ENCODE data around the gene ABCB8. TPM values are rescaled to one million over a fixed set of nuclear protein-coding genes. Genes with fewer than 3 reads are reported as not detected.

The ABCB8 gene
- total and polyA plus RNA-seq, 9 of the 15 experiments (the other 6 are each of a cell fraction or from before 2014, with no cell fraction given), result 7.6 to 106 (median 36.3) TPM

DNA sequence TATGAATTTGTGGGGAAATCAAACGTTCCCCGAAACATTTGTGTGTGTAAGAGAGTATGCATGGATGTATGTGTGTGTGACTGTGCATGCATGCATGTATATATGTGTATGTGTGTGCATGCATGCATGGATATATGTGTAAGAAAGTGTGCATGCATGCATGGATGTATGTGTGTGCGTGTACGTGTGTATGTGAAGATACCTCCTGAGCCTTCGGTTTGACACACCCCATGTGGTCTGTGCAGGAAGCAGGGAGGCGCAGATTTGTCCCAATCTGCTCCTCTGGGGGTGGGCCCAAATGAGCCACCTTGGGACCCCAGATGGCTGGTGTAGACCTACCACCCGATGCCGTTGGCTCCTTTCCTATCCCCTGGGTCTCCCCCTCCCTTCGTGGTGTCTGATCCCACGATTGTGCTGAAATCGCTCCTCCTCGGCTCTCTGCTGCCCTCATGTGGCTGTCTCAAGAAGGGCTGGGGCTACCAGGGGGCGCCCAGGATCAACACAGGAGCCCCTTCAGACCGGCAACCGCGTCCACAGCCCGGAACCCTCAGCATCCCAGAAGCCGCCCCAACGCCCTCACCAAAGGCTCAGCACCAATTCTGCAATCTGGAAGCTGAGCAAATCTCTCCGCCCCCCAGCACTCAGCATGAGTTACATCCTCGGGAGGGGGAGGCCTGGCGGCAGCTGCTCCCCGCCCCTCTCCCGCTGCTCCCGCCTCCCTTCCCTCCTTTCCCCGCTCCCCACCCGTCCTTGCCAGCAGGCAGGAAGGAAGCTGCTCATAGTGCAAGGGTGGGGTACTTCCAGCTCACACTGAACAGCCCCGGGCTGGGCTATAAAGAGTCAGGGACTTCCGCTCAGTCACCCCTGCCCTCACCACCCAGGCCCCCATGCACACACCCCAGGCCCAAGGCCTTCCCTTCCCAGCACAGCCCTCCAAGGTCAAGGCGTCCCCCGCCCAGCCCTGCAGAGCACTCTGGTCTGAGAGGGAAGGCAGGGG is 39.7 kb upstream of the ABCB8 start:
- no TSS peak for BruUV-seq (replicated peaks)
- H3K36me3 ChIP-seq (ENCODE audit: control insufficient read depth, insufficient read depth, low read length), result no peaks in the 10 kb centered on the region
- 22% methylated on average over 25 of the region's 31 CpGs for WGBS (ENCODE audit: insufficient coverage, low coverage, missing lambda C conversion rate)
- peak overlapping the region; percentile 83 for H2AFZ ChIP-seq (ENCODE audit: low read depth, low read length)
- H3K4me3 ChIP-seq, result no peak overlapping the region
- H3K9ac ChIP-seq (ENCODE audit: insufficient read depth in 1 of 2, low read depth in 2 of 2, low read length in 2 of 2), result peak overlapping the region in 1 of 2 experiments; percentile 72; a peak in 2 of 4 replicates
- no peaks in the 10 kb centered on the region; the same call in 1 of the 2 replicates for H3K9me3 ChIP-seq (replicated peaks; ENCODE audit: control insufficient read depth, insufficient read depth, low read depth, low read length)
- peak; percentile 82 for ATAC-seq
- FAIRE-seq, result peak; percentile 82
- no peaks in the 10 kb centered on the region for H4K20me1 ChIP-seq (replicated peaks; ENCODE audit: control insufficient read depth, insufficient read depth, low read length)
- no peaks in the 10 kb centered on the region for H3K27me3 ChIP-seq (ENCODE audit: control insufficient read depth in 2 of 2, insufficient read depth in 2 of 2, low read length in 2 of 2)
- intact Hi-C loops (cut with micrococcal nuclease), result loop anchor here (1.0 to 5.0 kb wide), 3 partner anchors 112 to 210 kb away; partner anchors contain the start of gene GBX1
- peak overlapping the region; percentile 64 for H3K4me2 ChIP-seq (ENCODE audit: insufficient read depth, low read length)
- CTCF ChIA-PET (ENCODE audit: low intra/inter-chr PET ratio), result interaction anchor here (0.6 to 2.8 kb wide), 15 partner anchors 8 to 250 kb away, joined by 3 to 36 read pairs (median 5); no protein-coding TSS in a partner anchor
- H3K4me1 ChIP-seq (replicated peaks in 1 of 2; ENCODE audit: control insufficient read depth in 2 of 2, insufficient read depth in 2 of 2, low read length in 2 of 2), result peaks cover 26 to 36% of the 10 kb centered on the region in 2 experiments
- POLR2A ChIA-PET, result no interaction called here
- in situ Hi-C loops (cut with MboI), result loop anchor here (5.0 kb wide), 2 partner anchors 91 to 201 kb away; no protein-coding TSS in a partner anchor
- H3K27ac ChIP-seq (ENCODE audit: extremely low read depth, low read depth, low read length), result no peak overlapping the region
- no peaks in the 10 kb centered on the region for H3K79me2 ChIP-seq (ENCODE audit: control insufficient read depth, insufficient read depth, low read length)
- peaks cover 3% of the 10 kb centered on the region for H3K9me1 ChIP-seq (ENCODE audit: control insufficient read depth, insufficient read depth, low read length)
- DNase-seq (ENCODE audit: extremely low read depth in 1 of 4, low spot score in 3 of 4), result peak; percentile 89 to 92 (median 91)
- TF ChIP-seq TAF7 (tag; IDR thresholded peaks at IDR 0.05) (no peak; the same call in 1 of the 2 replicates), KDM5B (IDR thresholded peaks at IDR 0.05; ENCODE audit: insufficient replicate concordance, low read depth, low read length) (no peak), ZNF583 (CRISPR knock-in tag; IDR thresholded peaks at IDR 0.05) (no peak), ZNF384 (IDR thresholded peaks at IDR 0.05; ENCODE audit: low read depth, low read length) (no peak), DACH1 (IDR thresholded peaks at IDR 0.05; ENCODE audit: partially characterized antibody) (no peak), ZNF444 (CRISPR knock-in tag; IDR thresholded peaks at IDR 0.05) (no peak), PHF8 (IDR thresholded peaks at IDR 0.05; ENCODE audit: borderline replicate concordance, low read length) (no peak), ZNF24 (IDR thresholded peaks at IDR 0.05) (no peak), HNRNPL (IDR thresholded peaks at IDR 0.05; ENCODE audit: low read depth, low read length) (no peak), L3MBTL2 (IDR thresholded peaks at IDR 0.05) (peak; percentile 55), TEAD4 (IDR thresholded peaks at IDR 0.05; ENCODE audit: low read length) (no peak; the same call in 1 of the 2 replicates), TEAD4 (CRISPR knock-in tag; IDR thresholded peaks at IDR 0.05; ENCODE audit: borderline replicate concordance) (no peak), NEUROD1 (IDR thresholded peaks at IDR 0.05; ENCODE audit: borderline replicate concordance, low read depth, low read length, partially characterized antibody) (peak; percentile 32)
- TF ChIP-seq, protein P1, sequence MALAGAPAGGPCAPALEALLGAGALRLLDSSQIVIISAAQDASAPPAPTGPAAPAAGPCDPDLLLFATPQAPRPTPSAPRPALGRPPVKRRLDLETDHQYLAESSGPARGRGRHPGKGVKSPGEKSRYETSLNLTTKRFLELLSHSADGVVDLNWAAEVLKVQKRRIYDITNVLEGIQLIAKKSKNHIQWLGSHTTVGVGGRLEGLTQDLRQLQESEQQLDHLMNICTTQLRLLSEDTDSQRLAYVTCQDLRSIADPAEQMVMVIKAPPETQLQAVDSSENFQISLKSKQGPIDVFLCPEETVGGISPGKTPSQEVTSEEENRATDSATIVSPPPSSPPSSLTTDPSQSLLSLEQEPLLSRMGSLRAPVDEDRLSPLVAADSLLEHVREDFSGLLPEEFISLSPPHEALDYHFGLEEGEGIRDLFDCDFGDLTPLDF (CRISPR knock-in tag; IDR thresholded peaks at IDR 0.05), result no peak
- TF ChIP-seq, protein P2, sequence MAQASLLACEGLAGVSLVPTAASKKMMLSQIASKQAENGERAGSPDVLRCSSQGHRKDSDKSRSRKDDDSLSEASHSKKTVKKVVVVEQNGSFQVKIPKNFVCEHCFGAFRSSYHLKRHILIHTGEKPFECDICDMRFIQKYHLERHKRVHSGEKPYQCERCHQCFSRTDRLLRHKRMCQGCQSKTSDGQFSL (CRISPR knock-in tag; IDR thresholded peaks at IDR 0.05), result 0 out of 2 replicates have a peak, but pooled peaks have one; percentile 21
- TF ChIP-seq, protein P2 (tag; IDR thresholded peaks at IDR 0.05), result no peak
- TF ChIP-seq, protein P3, sequence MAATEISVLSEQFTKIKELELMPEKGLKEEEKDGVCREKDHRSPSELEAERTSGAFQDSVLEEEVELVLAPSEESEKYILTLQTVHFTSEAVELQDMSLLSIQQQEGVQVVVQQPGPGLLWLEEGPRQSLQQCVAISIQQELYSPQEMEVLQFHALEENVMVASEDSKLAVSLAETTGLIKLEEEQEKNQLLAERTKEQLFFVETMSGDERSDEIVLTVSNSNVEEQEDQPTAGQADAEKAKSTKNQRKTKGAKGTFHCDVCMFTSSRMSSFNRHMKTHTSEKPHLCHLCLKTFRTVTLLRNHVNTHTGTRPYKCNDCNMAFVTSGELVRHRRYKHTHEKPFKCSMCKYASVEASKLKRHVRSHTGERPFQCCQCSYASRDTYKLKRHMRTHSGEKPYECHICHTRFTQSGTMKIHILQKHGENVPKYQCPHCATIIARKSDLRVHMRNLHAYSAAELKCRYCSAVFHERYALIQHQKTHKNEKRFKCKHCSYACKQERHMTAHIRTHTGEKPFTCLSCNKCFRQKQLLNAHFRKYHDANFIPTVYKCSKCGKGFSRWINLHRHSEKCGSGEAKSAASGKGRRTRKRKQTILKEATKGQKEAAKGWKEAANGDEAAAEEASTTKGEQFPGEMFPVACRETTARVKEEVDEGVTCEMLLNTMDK (IDR thresholded peaks at IDR 0.05; ENCODE audit: borderline replicate concordance, insufficient read depth, low read depth, low read length, poor library complexity, severe bottlenecking), result no peak

Measured in K562 (cell line).